Loucy (cell line): ENCODE results near the gene DDX6.

Experiments
- H2AFZ ChIP-seq: fragments of 200-600 bp; sonication (generic); 2 replicates; pipeline ENCODE4 v1.6.0; 2016; ENCODE audit warnings: antibody characterized with exemption, mild to moderate bottlenecking, low read length, moderate library complexity
- H3F3A ChIP-seq: fragments of 200-600 bp; 2 replicates; pipeline ENCODE4 v1.6.0; 2016; ENCODE audit warnings: antibody characterized with exemption, low read depth, mild to moderate bottlenecking
- H3K27me3 ChIP-seq: fragments of 200-600 bp; sonication (generic); 2 replicates; pipeline ENCODE4 v1.6.1; 2014; ENCODE audit warnings: low read length, mild to moderate bottlenecking; ENCODE audit not compliant: insufficient read depth, poor library complexity, severe bottlenecking
- H3K36me3 ChIP-seq: fragments of 200-600 bp; sonication (generic); 2 replicates; pipeline ENCODE4 v1.6.1; 2016; ENCODE audit warnings: low read length; ENCODE audit not compliant: insufficient read depth
- H3K4me1 ChIP-seq: fragments of 200-600 bp; sonication (generic); 2 replicates; pipeline ENCODE4 v1.5.1; 2014; ENCODE audit warnings: low read length, mild to moderate bottlenecking; ENCODE audit not compliant: insufficient read depth, poor library complexity, severe bottlenecking
- H3K4me2 ChIP-seq: fragments of 200-600 bp; sonication (generic); 2 replicates; pipeline ENCODE4 v1.6.0; 2014; ENCODE audit warnings: antibody characterized with exemption, low read length, low read depth, mild to moderate bottlenecking; ENCODE audit not compliant: poor library complexity, severe bottlenecking
- H3K4me3 ChIP-seq: fragments of 200-600 bp; sonication (generic); 2 replicates; pipeline ENCODE4 v1.5.1; 2014; ENCODE audit warnings: low read length, mild to moderate bottlenecking, mixed read lengths; ENCODE audit not compliant: poor library complexity, severe bottlenecking
- H3K79me2 ChIP-seq: fragments of 200-600 bp; sonication (generic); 2 replicates; pipeline ENCODE4 v1.6.1; 2014; ENCODE audit warnings: low read length; ENCODE audit not compliant: insufficient read depth
- H3K9ac ChIP-seq: fragments of 200-600 bp; sonication (generic); 2 replicates; pipeline ENCODE4 v1.6.0; 2014; ENCODE audit warnings: mild to moderate bottlenecking, low read depth, low read length, moderate library complexity; ENCODE audit not compliant: poor library complexity, severe bottlenecking
- H3K9me2 ChIP-seq: fragments of 200-600 bp; sonication (generic); replicated peaks from 2 replicates; pipeline ENCODE4 v1.6.1; 2016; ENCODE audit warnings: low read depth, low read length, mixed read lengths
- H3K9me3 ChIP-seq: fragments of 200-600 bp; sonication (generic); 2 replicates; pipeline ENCODE4 v1.6.1; 2014; ENCODE audit warnings: mild to moderate bottlenecking, antibody characterized with exemption, low read length, low read depth; ENCODE audit not compliant: insufficient read depth
- H4K20me1 ChIP-seq: fragments of 200-600 bp; sonication (generic); 2 replicates; pipeline ENCODE4 v1.6.0; 2014; ENCODE audit warnings: antibody characterized with exemption, low read length, mild to moderate bottlenecking; ENCODE audit not compliant: insufficient read depth, poor library complexity, severe bottlenecking
- EZH2phosphoT487 ChIP-seq: fragments of 200-600 bp; IDR thresholded peaks from 2 replicates; pipeline ENCODE4 v1.6.1; 2018; ENCODE audit warnings: antibody characterized with exemption, mild to moderate bottlenecking, moderate library complexity, borderline replicate concordance
- TF ChIP-seq, protein P1 (sequence below): fragments of 200-600 bp; sonication (generic); conservative IDR thresholded peaks from 2 replicates; pipeline ENCODE4 v1.5.1; 2014; ENCODE audit warnings: mild to moderate bottlenecking, antibody characterized with exemption, low read length

DDX6 gene

DNA sequence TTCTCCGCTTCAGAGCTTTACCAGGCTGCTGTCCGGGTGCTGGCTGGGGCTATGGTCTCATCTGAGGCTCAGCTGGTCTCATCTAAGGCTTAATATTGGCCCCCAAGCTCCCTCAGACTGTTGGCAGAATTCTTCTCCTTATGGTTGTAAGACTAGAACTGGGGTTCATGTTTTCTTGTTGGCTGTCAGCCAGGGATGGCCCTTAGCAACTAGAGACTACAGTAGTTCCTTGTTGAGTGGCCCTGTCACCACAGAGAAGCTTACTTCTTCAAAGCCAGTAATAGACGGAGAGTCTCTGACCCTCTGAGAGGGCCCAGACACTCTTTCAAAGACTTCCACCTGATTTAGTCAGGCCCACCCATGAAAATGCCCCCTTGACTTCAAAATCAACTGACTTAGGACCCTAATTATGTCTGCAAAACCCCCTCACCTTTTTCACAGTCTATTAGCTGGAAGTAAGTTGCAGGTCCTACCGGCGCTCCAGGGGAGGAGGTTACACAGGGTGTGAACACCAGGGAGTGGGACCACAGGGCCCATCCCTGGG is 87.3 kb downstream of the DDX6 start:
- no peaks in the 10 kb centered on the region for H3K9me3 ChIP-seq
- no peaks in the 10 kb centered on the region for H3F3A ChIP-seq
- no peaks in the 10 kb centered on the region for H3K27me3 ChIP-seq
- no peak overlapping the region for H3K4me2 ChIP-seq
- TF ChIP-seq EZH2phosphoT487: no peak
- TF ChIP-seq, protein P1, sequence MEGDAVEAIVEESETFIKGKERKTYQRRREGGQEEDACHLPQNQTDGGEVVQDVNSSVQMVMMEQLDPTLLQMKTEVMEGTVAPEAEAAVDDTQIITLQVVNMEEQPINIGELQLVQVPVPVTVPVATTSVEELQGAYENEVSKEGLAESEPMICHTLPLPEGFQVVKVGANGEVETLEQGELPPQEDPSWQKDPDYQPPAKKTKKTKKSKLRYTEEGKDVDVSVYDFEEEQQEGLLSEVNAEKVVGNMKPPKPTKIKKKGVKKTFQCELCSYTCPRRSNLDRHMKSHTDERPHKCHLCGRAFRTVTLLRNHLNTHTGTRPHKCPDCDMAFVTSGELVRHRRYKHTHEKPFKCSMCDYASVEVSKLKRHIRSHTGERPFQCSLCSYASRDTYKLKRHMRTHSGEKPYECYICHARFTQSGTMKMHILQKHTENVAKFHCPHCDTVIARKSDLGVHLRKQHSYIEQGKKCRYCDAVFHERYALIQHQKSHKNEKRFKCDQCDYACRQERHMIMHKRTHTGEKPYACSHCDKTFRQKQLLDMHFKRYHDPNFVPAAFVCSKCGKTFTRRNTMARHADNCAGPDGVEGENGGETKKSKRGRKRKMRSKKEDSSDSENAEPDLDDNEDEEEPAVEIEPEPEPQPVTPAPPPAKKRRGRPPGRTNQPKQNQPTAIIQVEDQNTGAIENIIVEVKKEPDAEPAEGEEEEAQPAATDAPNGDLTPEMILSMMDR: no peak
- peaks cover 20% of the 10 kb centered on the region for H3K4me1 ChIP-seq
- no peaks in the 10 kb centered on the region for H3K36me3 ChIP-seq
- H2AFZ ChIP-seq: no peak overlapping the region
- no peaks in the 10 kb centered on the region for H4K20me1 ChIP-seq
- no peak overlapping the region for H3K4me3 ChIP-seq
- H3K79me2 ChIP-seq: no peaks in the 10 kb centered on the region
- no peak overlapping the region for H3K9ac ChIP-seq
- H3K9me2 ChIP-seq: no peaks in the 10 kb centered on the region

DNA sequence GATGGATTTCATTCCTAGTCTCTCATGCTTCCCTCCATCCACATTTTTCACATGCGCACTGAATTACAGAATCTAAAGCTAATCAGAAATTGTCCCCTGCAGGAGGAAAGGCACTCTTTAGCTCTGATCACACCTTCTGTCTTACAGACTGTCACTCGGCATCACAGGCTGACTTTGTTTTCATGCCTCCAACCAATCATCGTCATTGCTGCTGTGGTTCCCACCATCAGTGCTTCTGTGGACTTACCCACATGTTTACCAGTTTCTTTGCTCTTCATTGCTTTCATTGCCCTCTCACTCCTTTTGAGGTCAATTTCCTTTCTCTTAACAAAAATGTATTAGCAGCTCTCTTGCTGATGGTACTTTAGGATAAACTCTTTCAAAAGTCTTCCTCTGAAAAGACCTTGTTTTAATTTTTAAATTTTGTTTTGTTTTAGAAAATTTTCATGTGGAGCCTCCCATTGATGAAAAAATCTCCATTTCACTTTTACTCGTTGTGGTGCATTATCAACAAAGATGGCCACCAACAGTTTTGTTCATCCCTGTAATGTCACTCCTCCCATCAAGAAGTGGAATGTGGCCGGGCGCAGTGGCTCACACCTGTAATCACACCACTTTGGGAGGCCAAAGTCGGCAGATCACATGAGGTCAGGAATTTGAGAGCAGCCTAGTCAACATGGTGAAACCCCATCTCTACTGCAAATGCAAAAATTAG is 91.3 kb downstream of the DDX6 start:
- H3K36me3 ChIP-seq: no peaks in the 10 kb centered on the region
- no peaks in the 10 kb centered on the region for H3K9me3 ChIP-seq
- no peak overlapping the region for H3K9ac ChIP-seq
- H4K20me1 ChIP-seq: no peaks in the 10 kb centered on the region
- H2AFZ ChIP-seq: no peak overlapping the region
- no peak overlapping the region for H3K4me3 ChIP-seq
- no peak for TF ChIP-seq EZH2phosphoT487
- TF ChIP-seq, protein P1: no peak
- H3K4me2 ChIP-seq: no peak overlapping the region
- no peaks in the 10 kb centered on the region for H3K79me2 ChIP-seq
- H3F3A ChIP-seq: no peaks in the 10 kb centered on the region
- H3K27me3 ChIP-seq: no peaks in the 10 kb centered on the region
- no peaks in the 10 kb centered on the region for H3K9me2 ChIP-seq
- H3K4me1 ChIP-seq: peaks cover 5% of the 10 kb centered on the region
